H1 (cell line): Measurements from ENCODE around the gene SEMA3D. TPM values are rescaled to one million over a fixed set of nuclear protein-coding genes. Genes with fewer than 3 reads are reported as not detected.

ENCODE experiments used
- EGR1 ChIP-seq: IDR thresholded peaks from 2 replicates; pipeline ENCODE4 v1.6.1; 2011; ENCODE audit warnings: low read depth, low read length, borderline replicate concordance
- JUND ChIP-seq: IDR thresholded peaks from 2 replicates; pipeline ENCODE4 v1.6.1; 2011; ENCODE audit warnings: mild to moderate bottlenecking, improper control_type of control experiment, low read length
- RXRA ChIP-seq: IDR thresholded peaks from 2 replicates; pipeline ENCODE4 v1.6.1; 2011; ENCODE audit warnings: low read depth, mild to moderate bottlenecking, low read length, moderate library complexity; ENCODE audit not compliant: insufficient read depth
- polyA plus RNA-seq, 7 experiments: library from polyadenylated mRNA; depleted of rRNA in 3 of 7; stranded (reverse) in 5 of 7; unstranded in 2 of 7; fragments of >200 nt in 5 of 7; fragments of 200-250 nt in 2 of 7; gene quantifications; 1 replicate in 5 of 7; 2 replicates in 1 of 7; 4 replicates in 1 of 7; pipeline versions ENCODE4 v1.2.1 to v1.2.3, GENCODE V29; 2011 to 2013; ENCODE audit warnings: missing spikeins in 2 of 7, mixed read lengths in 2 of 7
- total RNA-seq: library from RNA; stranded (reverse); fragmentation: NEBNext Ultra II Directional; extraction: Animal tissue kit (Norgen Biotek cat#: 25700); gene quantifications from 2 replicates; pipeline ENCODE4 v1.2.1, GENCODE V29; 2021

Gene SEMA3D
- total and polyA plus RNA-seq, 2 of the 8 experiments (the other 6 are each of a cell fraction or from before 2014, with no cell fraction given) = 1.6 to 3.5 TPM

GRCh38 chr7:85075864-85076263, 111.0 kb downstream of the SEMA3D start (continued):
- TF ChIP-seq RXRA = no peak
- TF ChIP-seq EGR1 = no peak
- no peak for TF ChIP-seq JUND
